Neural crest cell (in vitro differentiated cells): Measurements from ENCODE around the gene TDRD7. TPM values are rescaled to one million over a fixed set of nuclear protein-coding genes. Genes with fewer than 3 reads are reported as not detected.
"Not testable (repeated sequence)": the region's sequence is repeated elsewhere in the genome, so short reads cannot be mapped to it uniquely, and the experiment has no call there.

ENCODE experiments used
- DNase-seq: peaks from one replicate; pipeline ENCODE4 v3.0.0; 2021; ENCODE audit warnings: low read depth, mixed read lengths, low spot score
- H3K27ac Mint-ChIP-seq: one replicate; pipeline ENCODE4 v1.8.0; 2021; ENCODE audit warnings: mild to moderate bottlenecking, mixed read lengths; ENCODE audit not compliant: unreplicated experiment
- H3K27me3 Mint-ChIP-seq: 2 replicates; pipeline ENCODE4 v1.8.0; 2021; ENCODE audit warnings: low read depth, mild to moderate bottlenecking, mixed read lengths
- H3K36me3 Mint-ChIP-seq: 2 replicates; pipeline ENCODE4 v1.8.0; 2021; ENCODE audit warnings: low read depth, mild to moderate bottlenecking, mixed read lengths
- H3K4me1 Mint-ChIP-seq: 2 replicates; pipeline ENCODE4 v1.8.0; 2021; ENCODE audit warnings: mixed read lengths
- H3K4me3 Mint-ChIP-seq: one replicate; pipeline ENCODE4 v1.8.0; 2021; ENCODE audit warnings: mild to moderate bottlenecking, mixed read lengths
- H3K9me3 Mint-ChIP-seq: 2 replicates; pipeline ENCODE4 v1.8.0; 2021; ENCODE audit warnings: mixed read lengths
- total RNA-seq: library from RNA; stranded (reverse); gene quantifications from 2 replicates; pipeline ENCODE4 v1.2.1, GENCODE V29; 2021
- TF ChIP-seq, protein P1 (sequence below): fragments of 200-600 bp; sonication (generic); conservative IDR thresholded peaks from 2 replicates; pipeline ENCODE4 v1.5.0; 2021; ENCODE audit warnings: antibody characterized with exemption, mild to moderate bottlenecking

TDRD7 gene
- total RNA-seq, 1 donor from 2014 or later, result 1.5 TPM

DNA sequence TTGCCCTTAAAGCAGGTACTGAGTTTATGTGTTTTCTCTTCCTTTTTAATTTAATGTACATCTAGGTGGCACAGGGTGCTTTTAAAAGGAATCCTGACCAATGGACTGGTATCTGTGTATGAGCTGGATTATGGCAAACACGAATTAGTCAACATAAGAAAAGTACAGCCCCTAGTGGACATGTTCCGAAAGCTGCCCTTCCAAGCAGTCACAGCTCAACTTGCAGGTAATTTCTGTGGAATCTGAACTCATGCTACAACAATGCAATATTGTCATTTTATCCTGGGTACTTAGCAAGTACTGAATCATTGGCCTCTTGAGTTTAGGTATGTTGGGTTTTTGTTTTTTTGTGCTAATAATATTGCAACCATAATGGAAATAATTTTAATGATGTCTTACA is 75.2 kb downstream of the TDRD7 start:
- Mint-ChIP-seq H3K9me3 (peaks cover 4% of the 10 kb centered on the region), H3K4me3 (no peak overlapping the region), H3K27me3 (peaks cover 4% of the 10 kb centered on the region), H3K36me3 (peaks cover 11% of the 10 kb centered on the region), H3K4me1 (no peaks in the 10 kb centered on the region), H3K27ac (no peak overlapping the region)
- no peak for DNase-seq
- TF ChIP-seq, protein P1, sequence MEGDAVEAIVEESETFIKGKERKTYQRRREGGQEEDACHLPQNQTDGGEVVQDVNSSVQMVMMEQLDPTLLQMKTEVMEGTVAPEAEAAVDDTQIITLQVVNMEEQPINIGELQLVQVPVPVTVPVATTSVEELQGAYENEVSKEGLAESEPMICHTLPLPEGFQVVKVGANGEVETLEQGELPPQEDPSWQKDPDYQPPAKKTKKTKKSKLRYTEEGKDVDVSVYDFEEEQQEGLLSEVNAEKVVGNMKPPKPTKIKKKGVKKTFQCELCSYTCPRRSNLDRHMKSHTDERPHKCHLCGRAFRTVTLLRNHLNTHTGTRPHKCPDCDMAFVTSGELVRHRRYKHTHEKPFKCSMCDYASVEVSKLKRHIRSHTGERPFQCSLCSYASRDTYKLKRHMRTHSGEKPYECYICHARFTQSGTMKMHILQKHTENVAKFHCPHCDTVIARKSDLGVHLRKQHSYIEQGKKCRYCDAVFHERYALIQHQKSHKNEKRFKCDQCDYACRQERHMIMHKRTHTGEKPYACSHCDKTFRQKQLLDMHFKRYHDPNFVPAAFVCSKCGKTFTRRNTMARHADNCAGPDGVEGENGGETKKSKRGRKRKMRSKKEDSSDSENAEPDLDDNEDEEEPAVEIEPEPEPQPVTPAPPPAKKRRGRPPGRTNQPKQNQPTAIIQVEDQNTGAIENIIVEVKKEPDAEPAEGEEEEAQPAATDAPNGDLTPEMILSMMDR, result peak; percentile 54

GRCh38 chr9:97487861-97488260 is 76.0 kb downstream of the TDRD7 start:
- Mint-ChIP-seq H3K9me3 (peaks cover 4% of the 10 kb centered on the region), H3K4me3 (no peak overlapping the region)

GRCh38 chr9:97491216-97491999 is 79.5 kb downstream of the TDRD7 start:
- Mint-ChIP-seq H3K27me3 (peaks cover 11% of the 10 kb centered on the region), H3K9me3 (no peaks in the 10 kb centered on the region), H3K36me3 (peaks cover 9% of the 10 kb centered on the region), H3K4me1 (no peaks in the 10 kb centered on the region), H3K4me3 (no peak overlapping the region), H3K27ac (no peak overlapping the region)
- DNase-seq, result no peak
- TF ChIP-seq, protein P1, result no peak

More at GRCh38 chr9:97487861-97488260, 76.0 kb downstream of the TDRD7 start:
- Mint-ChIP-seq H3K4me1 (no peaks in the 10 kb centered on the region), H3K27ac (no peak overlapping the region), H3K36me3 (peaks cover 10% of the 10 kb centered on the region), H3K27me3 (peaks cover 4% of the 10 kb centered on the region)
- no peak for DNase-seq
- TF ChIP-seq, protein P1, result no peak

- H3K27me3 Mint-ChIP-seq, result peaks cover 47% of the 10 kb centered on the region
- H3K9me3 Mint-ChIP-seq, H3K4me1 Mint-ChIP-seq: not testable (repeated sequence)
These were observed 85.9 kb downstream of the TDRD7 start for GRCh38 chr9:97497558-97498375.

DNA sequence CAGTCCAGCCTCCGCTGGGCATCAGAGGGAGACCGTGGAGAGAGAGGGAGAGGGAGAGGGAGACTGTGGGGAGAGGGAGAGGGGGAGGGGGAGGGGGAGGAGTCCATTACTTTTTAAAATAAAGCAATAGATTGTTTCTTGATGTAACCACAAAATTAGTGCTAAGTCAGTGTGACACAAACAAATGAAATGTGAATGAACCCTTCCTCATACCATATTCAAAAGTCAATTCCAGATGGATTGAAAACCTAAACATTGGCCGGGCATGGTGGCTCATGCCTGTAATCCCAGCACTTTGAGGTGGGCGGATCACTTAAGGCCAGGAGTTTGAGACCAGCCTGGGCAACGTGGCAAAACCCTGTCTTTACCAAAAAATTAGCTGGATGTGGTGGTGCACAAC is 87.0 kb downstream of the TDRD7 start:
- Mint-ChIP-seq H3K36me3 (peaks cover 11% of the 10 kb centered on the region), H3K4me1 (peaks cover 11% of the 10 kb centered on the region), H3K27me3 (peaks cover 47% of the 10 kb centered on the region)
- not testable (repeated sequence) for H3K9me3 Mint-ChIP-seq, DNase-seq, H3K27ac Mint-ChIP-seq, H3K4me3 Mint-ChIP-seq

More at GRCh38 chr9:97497558-97498375, 85.9 kb downstream of the TDRD7 start:
- H3K36me3 Mint-ChIP-seq, H3K27ac Mint-ChIP-seq, H3K4me3 Mint-ChIP-seq, DNase-seq: not testable (repeated sequence)

- peaks cover 11% of the 10 kb centered on the region for H3K4me1 Mint-ChIP-seq
- peak overlapping the region; percentile 65 for H3K4me3 Mint-ChIP-seq
- no peak for DNase-seq
- no peak overlapping the region for H3K27ac Mint-ChIP-seq
- H3K36me3 Mint-ChIP-seq, result peaks cover 13% of the 10 kb centered on the region
- TF ChIP-seq, protein P1, result no peak
- peaks cover 47% of the 10 kb centered on the region for H3K27me3 Mint-ChIP-seq
- no peaks in the 10 kb centered on the region for H3K9me3 Mint-ChIP-seq
These were observed 88.4 kb downstream of the TDRD7 start for GRCh38 chr9:97500263-97500662.
